Mesendoderm (in vitro differentiated cells): ENCODE data around the gene CDCA7.

Source experiments
- DNase-seq: peaks from one replicate; pipeline ENCODE4 v3.0.0; 2013
- H2AK5ac ChIP-seq: 2 replicates; pipeline ENCODE4 v1.6.1; 2013; ENCODE audit warnings: low read length, inconsistent platforms
- H2BK120ac ChIP-seq: 2 replicates; pipeline ENCODE4 v1.6.1; 2013; ENCODE audit warnings: low read depth, mild to moderate bottlenecking, low read length, moderate library complexity, mixed read lengths
- H2BK15ac ChIP-seq: replicated peaks from 2 replicates; pipeline ENCODE4 v1.6.1; 2013; ENCODE audit warnings: low read depth, mild to moderate bottlenecking, moderate library complexity
- H2BK5ac ChIP-seq: 2 replicates; pipeline ENCODE4 v1.6.1; 2013; ENCODE audit warnings: low read length, inconsistent platforms
- H3K18ac ChIP-seq: 2 replicates; pipeline ENCODE4 v1.6.1; 2013; ENCODE audit warnings: mild to moderate bottlenecking, low read length, mixed read lengths
- H3K23ac ChIP-seq: one replicate; pipeline ENCODE4 v1.6.1; 2013; ENCODE audit warnings: low read length
- H3K27ac ChIP-seq: 2 replicates; pipeline ENCODE4 v1.5.1; 2013; ENCODE audit warnings: low read depth, mild to moderate bottlenecking, inconsistent platforms, low read length, moderate library complexity
- H3K27me3 ChIP-seq: 2 replicates; pipeline ENCODE4 v1.6.1; 2013; ENCODE audit warnings: low read length, control low read depth, mild to moderate bottlenecking, inconsistent platforms; ENCODE audit not compliant: insufficient read depth, poor library complexity
- H3K36me3 ChIP-seq: 2 replicates; pipeline ENCODE4 v1.6.1; 2013; ENCODE audit warnings: low read length, inconsistent platforms; ENCODE audit not compliant: control insufficient read depth, insufficient read depth
- H3K4ac ChIP-seq: one replicate; pipeline ENCODE4 v1.6.1; 2013; ENCODE audit warnings: low read depth, mild to moderate bottlenecking, low read length, moderate library complexity
- H3K4me1 ChIP-seq: 2 replicates; pipeline ENCODE4 v1.6.1; 2013; ENCODE audit warnings: low read depth, low read length, inconsistent platforms; ENCODE audit not compliant: control insufficient read depth
- H3K4me2 ChIP-seq: 2 replicates; pipeline ENCODE4 v1.6.1; 2013; ENCODE audit warnings: low read length
- H3K4me3 ChIP-seq: 2 replicates; pipeline ENCODE4 v1.5.1; 2013; ENCODE audit warnings: mild to moderate bottlenecking, low read length
- H3K56ac ChIP-seq: one replicate; pipeline ENCODE4 v1.6.1; 2013; ENCODE audit warnings: low read length
- H3K79me1 ChIP-seq: 2 replicates; pipeline ENCODE4 v1.6.1; 2013; ENCODE audit warnings: low read length, inconsistent platforms
- H3K79me2 ChIP-seq: 2 replicates; pipeline ENCODE4 v1.6.1; 2013; ENCODE audit warnings: mild to moderate bottlenecking, low read length; ENCODE audit not compliant: control insufficient read depth, insufficient read depth
- H3K9ac ChIP-seq: 2 replicates; pipeline ENCODE4 v1.6.1; 2013; ENCODE audit warnings: low read length, inconsistent platforms
- H4K5ac ChIP-seq: one replicate; pipeline ENCODE4 v1.6.1; 2013; ENCODE audit warnings: low read length
- H4K8ac ChIP-seq: one replicate; pipeline ENCODE4 v1.6.1; 2013; ENCODE audit warnings: low read depth, mild to moderate bottlenecking, control low read depth, low read length, moderate library complexity
- WGBS: extraction: QIAGEN DNeasy Blood & Tissue Kit; methylation state at CpG from one replicate; pipeline ENCODE4 v1.1.7; 2013; ENCODE audit warnings: low lambda C conversion rate, missing lambda C conversion rate; ENCODE audit not compliant: insufficient coverage; ENCODE audit errors: extremely low coverage; 5-methylcytosine and 5-hydroxymethylcytosine counted together

The CDCA7 gene

DNA sequence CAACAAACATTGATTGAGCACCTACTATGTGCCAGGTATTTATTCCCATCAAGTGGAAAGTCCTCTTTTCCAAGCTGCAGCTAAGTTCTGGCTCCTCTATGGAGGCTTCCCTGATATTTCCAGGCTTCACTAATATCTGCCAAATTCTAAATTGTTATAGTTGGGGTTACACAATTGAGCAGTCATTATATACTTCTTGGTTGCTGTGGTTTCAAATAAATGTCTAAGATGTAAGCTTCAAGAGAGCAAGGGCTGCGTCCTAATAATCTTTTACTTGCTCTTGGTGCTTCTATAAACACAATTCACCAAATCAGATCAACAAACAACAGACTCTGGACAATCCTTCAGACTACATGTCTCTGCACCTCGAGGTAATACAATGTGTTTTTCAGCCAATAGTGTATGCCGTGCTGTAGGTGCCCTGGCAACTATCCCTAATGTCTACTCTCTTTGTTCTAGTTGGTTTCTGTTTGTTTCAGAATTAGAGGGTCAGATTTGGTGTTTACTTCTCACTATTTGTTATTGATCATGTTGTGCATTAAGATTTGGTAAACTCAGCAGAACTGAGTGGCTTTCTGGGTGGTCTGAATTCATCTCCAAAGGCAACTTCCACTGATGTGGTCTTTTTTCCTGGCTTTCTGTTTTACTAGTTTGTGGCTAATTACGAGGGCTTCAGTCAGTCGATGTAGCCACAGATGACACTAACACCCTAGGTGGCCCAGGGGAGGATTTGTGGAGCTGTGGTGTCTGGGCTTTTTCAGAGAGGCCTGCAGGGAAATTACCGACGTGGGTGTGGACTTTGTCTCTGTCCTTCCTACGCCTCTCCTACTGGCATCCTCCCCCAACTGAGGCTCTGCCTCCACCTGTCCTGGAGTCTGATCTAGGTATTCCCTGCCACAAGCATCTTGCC, 50.4 kb downstream of the CDCA7 start:
- Histone ChIP-seq H3K4me1 (no peaks in the 10 kb centered on the region), H2AK5ac (no peak overlapping the region), H3K4me3 (no peak overlapping the region), H3K79me2 (no peaks in the 10 kb centered on the region), H2BK15ac (no peak overlapping the region), H3K4ac (no peak overlapping the region), H3K18ac (no peak overlapping the region), H4K8ac (no peak overlapping the region), H3K56ac (no peak overlapping the region), H3K27me3 (no peaks in the 10 kb centered on the region), H3K36me3 (no peaks in the 10 kb centered on the region), H2BK120ac (no peak overlapping the region), H3K79me1 (no peaks in the 10 kb centered on the region), H3K23ac (no peak overlapping the region), H3K27ac (no peak overlapping the region), H3K4me2 (no peak overlapping the region), H2BK5ac (no peak overlapping the region), H4K5ac (no peak overlapping the region), H3K9ac (no peak overlapping the region)
- WGBS = no CpG with 5 or more reads among the region's 8 CpGs
- no peak for DNase-seq

DNA sequence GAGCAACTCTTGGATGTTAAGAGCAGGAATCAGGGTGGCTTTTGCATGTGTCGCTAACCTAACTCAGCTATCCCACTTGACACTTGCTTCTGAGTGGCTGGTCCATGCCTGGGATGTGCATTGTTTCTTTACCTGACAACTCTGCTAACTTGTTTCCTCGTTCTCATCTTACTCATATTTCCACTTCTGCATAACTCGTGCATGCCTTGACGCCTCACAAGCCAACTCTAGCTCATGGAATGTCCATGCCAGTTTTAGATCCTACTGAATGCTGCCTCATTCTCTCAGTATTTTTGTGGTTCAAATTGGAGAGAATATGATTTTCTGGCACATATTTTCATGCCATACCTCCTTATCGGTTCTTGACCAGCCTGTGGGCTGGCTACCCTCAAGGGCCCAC, 52.5 kb downstream of the CDCA7 start:
- Histone ChIP-seq H3K79me1 (no peaks in the 10 kb centered on the region), H3K18ac (no peak overlapping the region), H3K9ac (no peak overlapping the region), H3K79me2 (no peaks in the 10 kb centered on the region), H2BK120ac (no peak overlapping the region), H3K4ac (no peak overlapping the region), H2AK5ac (no peak overlapping the region), H3K36me3 (no peaks in the 10 kb centered on the region), H3K4me3 (no peak overlapping the region), H3K56ac (no peak overlapping the region), H4K5ac (no peak overlapping the region), H3K23ac (no peak overlapping the region), H4K8ac (no peak overlapping the region), H2BK5ac (no peak overlapping the region), H3K27ac (no peak overlapping the region), H3K4me2 (no peak overlapping the region), H3K4me1 (no peaks in the 10 kb centered on the region), H3K27me3 (no peaks in the 10 kb centered on the region), H2BK15ac (no peak overlapping the region)
- WGBS = no CpG with 5 or more reads among the region's 5 CpGs
- DNase-seq = no peak

DNA sequence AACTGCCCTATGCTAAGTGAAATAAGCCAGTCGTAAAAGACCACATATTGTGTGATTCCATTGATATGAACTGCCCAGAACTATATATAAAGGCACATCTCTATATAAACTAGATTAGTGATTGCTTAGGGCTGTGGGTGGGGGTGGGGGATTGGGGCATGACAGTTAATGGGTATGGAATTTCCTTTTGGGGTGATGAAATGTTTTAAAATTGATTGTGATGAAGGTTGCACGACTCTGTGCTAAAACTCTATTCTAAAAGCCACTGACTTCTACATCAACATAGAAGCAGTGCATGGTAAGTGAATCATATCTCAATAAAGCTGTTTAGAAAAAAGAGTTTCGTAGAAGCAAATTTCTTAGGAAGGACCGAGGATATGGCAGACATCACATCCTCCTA, 53.0 kb downstream of the CDCA7 start:
- H3K4me1 ChIP-seq = no peaks in the 10 kb centered on the region
- H3K23ac ChIP-seq = no peak overlapping the region
- H3K4ac ChIP-seq = no peak overlapping the region
- no CpG with 5 or more reads among the region's 4 CpGs for WGBS
- H3K18ac ChIP-seq = no peak overlapping the region
- no peak overlapping the region for H3K56ac ChIP-seq
- H3K27me3 ChIP-seq = no peaks in the 10 kb centered on the region
- no peak overlapping the region for H2AK5ac ChIP-seq
- no peak overlapping the region for H2BK120ac ChIP-seq
- no peak for DNase-seq
- H3K4me3 ChIP-seq = no peak overlapping the region
- no peaks in the 10 kb centered on the region for H3K79me2 ChIP-seq
- H3K27ac ChIP-seq = no peak overlapping the region
- no peak overlapping the region for H2BK15ac ChIP-seq
- H3K9ac ChIP-seq = no peak overlapping the region
- H4K8ac ChIP-seq = no peak overlapping the region
- no peak overlapping the region for H2BK5ac ChIP-seq
- no peaks in the 10 kb centered on the region for H3K79me1 ChIP-seq
- H3K4me2 ChIP-seq = no peak overlapping the region
- H3K36me3 ChIP-seq = no peaks in the 10 kb centered on the region
- H4K5ac ChIP-seq = no peak overlapping the region

GRCh38 chr2:173410579-173410978, 55.9 kb downstream of the CDCA7 start:
- Histone ChIP-seq H2BK15ac (no peak overlapping the region), H3K79me2 (no peaks in the 10 kb centered on the region), H3K36me3 (no peaks in the 10 kb centered on the region), H3K18ac (no peak overlapping the region), H3K4me1 (no peaks in the 10 kb centered on the region), H2AK5ac (no peak overlapping the region), H3K79me1 (no peaks in the 10 kb centered on the region), H4K5ac (no peak overlapping the region), H2BK5ac (no peak overlapping the region), H3K4me3 (no peak overlapping the region), H3K23ac (no peak overlapping the region), H4K8ac (no peak overlapping the region), H3K4me2 (no peak overlapping the region), H3K56ac (no peak overlapping the region), H2BK120ac (no peak overlapping the region), H3K27me3 (no peaks in the 10 kb centered on the region), H3K27ac (no peak overlapping the region), H3K4ac (no peak overlapping the region), H3K9ac (no peak overlapping the region)
- no peak for DNase-seq
- no CpG with 5 or more reads among the region's 3 CpGs for WGBS

DNA sequence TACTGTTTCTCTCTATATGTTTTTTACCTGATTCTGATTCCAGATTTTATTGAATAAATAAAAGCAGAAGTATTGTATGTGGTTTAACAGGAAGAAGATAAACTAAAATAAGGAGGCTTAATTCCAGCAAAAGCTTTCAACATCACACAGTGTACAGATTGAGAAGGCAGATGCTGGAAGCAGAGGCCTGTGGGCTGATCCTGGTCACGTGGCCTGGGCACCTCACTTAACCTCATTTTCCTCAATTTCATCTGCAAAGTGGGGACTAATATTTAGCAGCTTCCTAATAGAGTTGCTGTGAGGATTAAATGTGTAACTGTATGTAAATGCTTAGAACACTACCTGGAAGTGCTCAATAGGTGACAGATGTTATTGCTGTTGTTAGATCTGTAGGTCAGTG, 58.0 kb downstream of the CDCA7 start:
- Histone ChIP-seq H2BK5ac (no peak overlapping the region), H2AK5ac (no peak overlapping the region), H3K4me1 (no peaks in the 10 kb centered on the region), H4K5ac (no peak overlapping the region), H3K79me2 (no peaks in the 10 kb centered on the region), H3K27ac (no peak overlapping the region), H3K56ac (no peak overlapping the region), H2BK120ac (no peak overlapping the region), H3K4ac (no peak overlapping the region), H4K8ac (no peak overlapping the region), H3K79me1 (no peaks in the 10 kb centered on the region), H3K9ac (no peak overlapping the region), H2BK15ac (no peak overlapping the region), H3K4me2 (no peak overlapping the region), H3K36me3 (no peaks in the 10 kb centered on the region), H3K4me3 (no peak overlapping the region), H3K18ac (no peak overlapping the region), H3K27me3 (no peaks in the 10 kb centered on the region), H3K23ac (no peak overlapping the region)
- no CpG with 5 or more reads among the region's 1 CpG for WGBS
- DNase-seq = no peak
